HG02642 (cell line): Measurements from ENCODE around the gene DPP8.
"Not testable (repeated sequence)": the region's sequence is repeated elsewhere in the genome, so short reads cannot be mapped to it uniquely, and the experiment has no call there.

Experiments
- ATAC-seq: cut with Tn5 transposase; IDR thresholded peaks from one replicate; pipeline ENCODE4 v1.9.1; 2021; ENCODE audit warnings: mild to moderate bottlenecking; ENCODE audit not compliant: unreplicated experiment, poor library complexity

DPP8 gene

DNA sequence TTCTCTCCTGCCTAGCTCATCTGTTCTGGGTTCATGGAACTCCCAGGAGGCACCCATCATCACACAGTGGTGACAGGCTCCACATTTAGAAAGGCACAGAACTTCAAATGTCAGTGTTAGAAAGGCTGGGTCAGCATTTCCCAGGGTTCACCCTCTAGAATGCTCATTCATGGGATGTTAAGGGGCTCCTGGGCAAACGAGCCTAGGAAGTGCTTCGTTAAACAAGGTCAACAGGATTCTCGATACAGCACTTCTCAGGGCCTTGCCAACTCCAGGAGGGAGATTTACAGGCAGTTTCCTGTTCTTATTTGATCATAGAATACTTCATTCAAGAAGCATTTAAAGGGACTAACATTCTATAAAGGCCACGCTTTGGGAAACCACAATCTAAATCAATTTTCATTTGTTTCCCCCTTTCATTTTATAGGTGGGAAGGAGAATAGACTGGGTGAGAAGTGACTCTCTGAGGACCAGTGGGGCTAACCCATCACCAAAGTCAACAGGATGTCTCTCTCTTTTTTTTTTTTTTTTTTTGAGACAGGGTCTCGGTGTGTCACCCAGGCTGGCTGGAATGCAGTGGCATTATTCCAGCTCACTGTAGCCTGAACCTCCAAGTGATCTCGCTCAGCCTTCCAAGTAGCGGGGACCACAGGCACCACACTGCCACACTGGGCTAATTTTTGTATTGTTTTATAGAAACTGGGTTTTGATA lies 109.0 kb downstream of the DPP8 start:
- ATAC-seq = no peak

DNA sequence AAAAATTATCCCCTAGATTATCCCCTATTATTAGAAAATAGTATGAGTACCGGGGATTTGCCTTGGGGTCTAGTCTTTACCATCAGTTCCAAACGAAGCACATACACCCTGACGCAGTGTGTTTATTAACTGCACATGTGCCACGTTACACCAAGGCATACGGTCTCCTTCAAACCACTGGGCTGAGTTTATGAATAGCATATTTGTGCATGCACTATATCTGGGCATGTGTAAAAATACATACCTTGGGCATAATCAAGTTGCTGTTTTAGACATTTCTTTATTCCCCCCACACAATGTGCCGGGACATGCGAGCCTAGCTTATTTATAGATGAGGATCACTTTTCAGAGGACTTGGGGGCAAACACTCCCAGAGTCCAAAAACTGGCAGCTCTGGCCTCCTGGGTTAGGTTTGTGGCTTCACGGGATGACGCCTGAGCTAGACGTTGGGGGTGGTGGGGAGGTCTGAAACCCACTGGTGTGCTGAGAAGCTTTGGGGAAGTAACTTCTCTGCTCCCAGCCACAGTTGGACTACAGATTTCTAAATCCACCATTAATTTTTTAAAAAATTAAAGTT lies 111.0 kb downstream of the DPP8 start:
- no peak for ATAC-seq

DNA sequence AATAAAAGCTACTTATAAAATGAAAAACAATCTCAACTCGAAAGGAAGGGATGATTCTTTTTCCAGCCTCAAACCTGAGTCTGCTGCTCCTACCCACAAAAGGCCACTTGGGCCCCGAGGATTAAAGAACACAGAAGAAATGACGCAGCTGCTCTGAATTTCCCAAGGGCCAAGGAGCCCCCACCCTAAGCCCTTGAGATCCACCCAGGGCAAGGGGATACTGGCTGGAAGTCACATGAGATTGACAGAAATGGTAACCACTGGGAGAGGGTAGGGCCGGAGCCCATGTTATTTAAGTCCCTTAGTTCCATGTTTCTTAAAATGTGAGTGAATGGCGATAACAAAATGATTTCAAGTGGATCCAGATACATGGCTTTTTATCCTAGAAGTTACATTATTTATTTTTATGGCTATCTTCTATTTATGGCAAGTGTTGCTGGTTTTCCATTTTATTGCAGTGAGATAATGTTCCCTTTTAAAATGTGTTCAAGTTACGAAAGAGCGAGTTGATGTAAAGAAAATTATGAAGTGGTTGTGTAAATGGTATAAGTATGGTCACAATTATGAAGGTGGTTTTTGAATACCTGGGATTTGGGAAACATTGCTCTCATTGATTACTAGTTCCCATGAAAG lies 111.6 kb downstream of the DPP8 start:
- no peak for ATAC-seq

DNA sequence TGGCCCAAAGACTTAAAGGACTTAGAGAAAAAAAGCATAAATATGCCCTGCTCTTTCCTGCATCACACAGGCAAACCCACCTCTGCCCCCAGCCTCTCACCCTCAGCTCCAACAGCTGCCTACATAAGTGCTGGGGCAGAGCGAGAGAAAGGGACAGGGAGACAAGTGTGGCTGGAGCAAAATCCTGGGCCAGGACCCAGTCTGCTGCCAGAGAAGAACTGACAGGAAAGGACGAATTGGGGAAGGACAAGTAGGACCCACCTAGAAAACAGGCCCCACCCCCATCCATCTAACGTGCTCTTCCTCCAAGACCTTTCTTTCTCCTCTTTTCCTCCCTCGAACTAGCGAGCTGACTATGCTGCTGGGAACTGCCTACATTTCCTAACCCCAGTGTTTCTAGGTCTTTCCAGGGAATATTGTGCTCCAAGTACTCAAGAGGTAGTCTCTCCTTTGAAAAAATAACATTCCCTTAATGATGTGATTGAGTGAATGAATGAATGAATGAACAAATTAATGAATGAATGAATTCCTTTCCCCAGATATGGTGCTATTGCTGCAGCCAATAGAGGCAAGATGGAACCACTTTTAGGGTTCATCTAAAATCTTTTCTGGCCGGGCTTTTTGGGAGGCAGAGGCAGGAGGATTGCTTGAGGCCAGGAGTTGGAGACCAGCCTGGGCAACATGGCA lies 113.2 kb downstream of the DPP8 start:
- no peak for ATAC-seq

DNA sequence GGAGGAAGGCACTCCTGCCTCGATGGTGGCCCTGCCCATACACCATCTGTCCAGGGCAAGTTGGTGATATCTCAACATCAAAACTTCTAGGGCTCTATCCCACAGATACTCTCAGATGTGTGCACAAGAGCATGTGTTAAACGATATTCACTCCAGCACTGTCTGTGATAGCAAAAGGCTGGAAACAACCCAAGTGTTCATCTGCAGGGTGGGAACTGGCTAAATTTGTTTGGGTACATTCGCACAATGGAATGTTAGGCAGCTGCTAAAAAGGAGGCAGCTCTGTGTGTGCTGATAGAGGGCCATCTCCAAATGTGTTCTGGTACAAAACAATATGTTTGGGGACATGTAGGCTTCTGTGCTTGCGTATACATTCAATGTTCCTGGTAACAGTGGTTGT lies 114.5 kb downstream of the DPP8 start:
- no peak for ATAC-seq

DNA sequence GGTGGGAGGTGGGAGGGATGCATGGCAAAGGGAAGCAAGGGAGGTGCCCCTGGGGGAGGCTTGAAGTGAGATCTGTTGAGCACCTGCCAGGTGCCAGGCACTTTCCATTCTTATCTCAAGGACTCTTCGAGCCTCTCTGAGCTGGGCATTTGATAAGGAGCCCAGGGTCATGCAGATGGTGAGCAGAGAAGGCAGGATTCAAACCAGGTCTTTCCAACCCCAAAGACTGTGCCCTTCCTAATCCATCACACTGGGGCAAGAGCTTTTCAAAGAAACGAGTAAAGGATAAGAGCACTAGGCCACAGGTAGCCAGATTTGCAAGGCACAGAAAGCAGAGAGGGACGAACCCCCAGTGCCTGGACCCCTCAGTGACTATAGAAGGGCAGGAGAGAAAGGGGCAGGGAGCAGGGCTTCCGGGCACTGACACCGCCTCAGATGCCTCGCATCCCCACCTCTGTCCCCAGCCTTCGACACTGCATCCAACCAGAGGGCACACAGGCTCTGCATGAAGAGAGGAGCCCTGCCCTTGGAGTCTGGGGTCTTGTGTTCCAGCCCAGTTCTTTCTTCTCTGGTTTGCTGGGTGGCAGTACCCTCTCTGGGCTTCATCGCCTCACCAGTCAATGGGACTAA lies 115.8 kb downstream of the DPP8 start:
- ATAC-seq = no peak

DNA sequence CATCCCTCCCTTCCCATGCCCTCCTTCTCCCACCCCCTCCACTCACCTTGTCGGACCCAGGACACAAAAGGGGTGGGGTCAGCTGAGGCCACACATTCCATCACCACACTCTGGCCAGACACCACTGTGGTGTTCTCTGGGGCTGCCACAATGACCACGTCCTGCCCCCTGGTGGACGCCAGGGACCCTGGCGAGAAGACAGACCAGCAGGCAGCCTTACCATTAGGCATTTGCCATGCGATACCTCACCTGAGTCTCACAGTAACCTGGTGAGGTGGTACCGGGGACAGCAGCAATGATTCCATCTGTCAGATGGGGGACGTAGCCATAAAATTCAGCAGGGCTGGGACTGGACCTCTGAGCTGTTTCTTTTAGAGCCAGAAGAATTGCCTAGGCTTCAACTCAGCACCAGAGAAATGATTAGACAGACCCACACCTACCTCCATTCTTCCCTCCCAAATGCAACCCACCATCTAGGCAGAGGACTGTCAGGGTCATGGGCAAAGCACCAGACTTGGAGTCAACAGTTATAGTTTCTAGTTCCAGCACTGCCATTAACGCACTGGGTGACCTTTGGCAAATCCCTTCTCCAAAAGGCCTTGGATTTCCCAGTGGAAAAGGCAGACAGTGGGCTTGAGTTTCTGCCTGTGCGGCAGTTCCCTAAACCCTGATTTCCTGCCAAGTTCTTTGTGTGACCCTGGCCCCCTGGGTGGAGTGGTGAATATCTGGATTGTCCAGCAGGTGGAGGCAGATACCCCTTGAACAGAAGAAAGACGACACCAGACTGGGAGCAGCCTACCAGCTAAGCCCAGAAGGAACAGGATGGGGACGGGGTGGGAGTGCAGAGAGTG lies 116.5 kb downstream of the DPP8 start:
- ATAC-seq = no peak

DNA sequence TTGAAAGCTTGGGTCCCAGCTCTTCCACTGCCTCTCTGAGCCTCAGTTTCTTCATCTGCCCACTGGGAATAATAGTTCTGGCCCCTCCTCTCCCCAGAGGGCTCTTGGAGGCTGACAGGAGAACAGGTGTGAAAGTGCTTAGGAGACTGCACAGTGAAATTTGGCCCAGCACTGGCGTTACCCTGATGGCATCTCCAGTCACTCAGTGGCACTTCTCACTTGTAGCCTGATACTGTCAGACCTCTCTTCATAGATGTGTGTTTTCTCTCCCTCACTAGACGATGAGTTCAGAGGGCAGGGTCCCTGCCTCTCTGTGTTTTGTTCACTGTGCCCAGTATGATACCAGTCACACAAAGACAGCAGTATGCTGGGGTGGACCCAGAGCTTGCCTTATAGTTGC lies 117.5 kb downstream of the DPP8 start:
- ATAC-seq = no peak

DNA sequence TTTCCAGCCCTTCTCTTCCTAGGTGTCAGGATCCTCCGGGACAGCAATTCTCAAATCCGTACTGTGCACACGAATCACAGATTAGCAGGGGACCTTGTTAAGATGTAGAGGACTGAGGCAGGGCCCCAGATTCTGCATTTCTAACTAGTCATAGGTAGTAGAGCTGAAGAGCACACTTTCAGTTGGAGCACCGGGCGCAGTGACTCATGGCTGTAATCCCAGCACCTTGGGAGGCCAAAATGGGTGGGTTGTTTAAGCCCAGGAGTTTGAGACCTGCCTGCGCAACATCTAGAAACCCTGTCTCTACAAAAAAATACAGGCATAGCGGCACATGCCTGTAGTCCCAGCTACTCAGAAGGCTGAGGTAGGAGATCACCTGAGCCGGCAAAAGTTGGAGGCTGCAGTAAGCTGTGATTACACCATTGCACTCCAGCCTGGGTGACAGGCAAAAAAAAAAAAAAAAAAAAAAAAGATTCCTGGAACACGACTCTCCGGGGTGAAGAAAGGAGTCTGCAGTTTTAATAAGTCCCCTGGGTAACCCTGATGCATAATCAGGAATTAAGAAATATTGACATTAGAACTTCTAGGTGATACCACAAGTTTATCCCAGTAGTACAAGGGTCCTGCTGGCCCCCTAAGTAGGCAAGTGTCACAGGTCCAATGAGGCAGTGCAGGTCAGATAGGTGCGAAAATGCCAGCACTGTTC lies 118.3 kb downstream of the DPP8 start:
- ATAC-seq = no peak

DNA sequence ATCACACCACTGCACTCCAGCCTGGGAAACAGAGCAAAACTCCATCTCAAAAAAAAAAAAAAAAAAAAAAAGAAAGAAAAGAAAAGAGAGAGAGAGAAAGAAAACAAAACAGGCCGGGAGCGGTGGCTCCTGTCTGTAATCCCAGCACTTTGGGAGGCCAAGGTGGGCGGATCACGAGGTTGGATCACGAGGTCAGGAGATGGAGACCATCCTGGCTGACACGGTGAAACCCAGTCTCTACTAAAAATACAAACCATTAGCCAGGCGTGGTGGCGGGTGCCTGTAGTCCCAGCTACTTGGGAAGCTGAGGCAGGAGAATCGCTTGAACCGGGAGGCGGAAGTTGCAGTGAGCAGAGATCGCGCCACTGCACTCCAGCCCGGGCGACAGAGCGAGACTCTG lies 119.0 kb downstream of the DPP8 start:
- ATAC-seq = not testable (repeated sequence)

DNA sequence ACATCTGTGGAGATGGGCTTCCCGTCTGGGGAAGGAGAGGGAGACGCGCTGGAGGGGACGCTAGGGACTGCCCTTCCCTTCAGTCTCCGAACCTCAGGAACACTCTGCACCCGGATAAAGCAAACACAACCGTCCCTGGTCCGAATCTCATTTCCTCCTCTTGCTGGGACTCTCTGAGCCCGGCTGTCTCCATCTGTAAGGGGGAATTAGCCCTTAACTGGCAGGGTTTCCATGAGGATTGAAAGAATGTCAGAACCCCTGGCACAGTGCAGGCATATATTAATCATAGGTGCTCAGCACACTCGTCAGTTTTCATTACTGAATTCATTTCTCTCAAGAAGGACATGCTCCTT lies 120.5 kb downstream of the DPP8 start:
- ATAC-seq = no peak

DNA sequence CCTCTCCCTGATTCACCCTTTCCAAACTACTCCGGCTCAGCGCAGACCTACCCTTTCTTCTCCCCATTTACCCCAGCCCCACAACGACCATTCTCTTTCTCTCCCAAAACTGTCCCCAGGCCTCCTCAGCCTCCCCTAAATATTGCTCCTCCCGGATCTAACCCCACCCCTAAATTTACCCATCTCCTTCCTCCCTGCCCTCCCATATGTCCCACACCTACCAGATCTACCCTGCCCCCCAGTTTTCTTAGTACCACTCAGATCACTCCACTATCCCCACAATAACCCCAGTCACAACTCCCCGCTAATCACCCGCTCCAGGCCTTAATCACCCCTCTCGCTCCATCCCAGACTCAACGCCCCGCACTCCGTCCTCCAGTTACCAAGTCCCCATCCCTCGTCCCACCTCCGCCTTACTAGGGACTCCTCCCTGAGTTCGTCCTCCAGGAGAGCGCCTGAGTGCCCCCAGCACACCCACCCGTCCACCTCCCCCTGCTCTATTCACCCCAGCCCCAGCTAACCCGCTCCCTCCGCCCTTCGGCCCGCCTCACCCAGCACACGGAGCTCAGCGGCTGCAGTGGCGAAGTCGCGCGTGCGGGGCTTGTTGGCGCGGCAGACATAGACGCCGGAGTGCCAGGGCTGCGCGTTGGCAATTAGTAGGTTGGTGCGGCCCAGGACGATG lies 121.1 kb downstream of the DPP8 start:
- ATAC-seq = no peak

DNA sequence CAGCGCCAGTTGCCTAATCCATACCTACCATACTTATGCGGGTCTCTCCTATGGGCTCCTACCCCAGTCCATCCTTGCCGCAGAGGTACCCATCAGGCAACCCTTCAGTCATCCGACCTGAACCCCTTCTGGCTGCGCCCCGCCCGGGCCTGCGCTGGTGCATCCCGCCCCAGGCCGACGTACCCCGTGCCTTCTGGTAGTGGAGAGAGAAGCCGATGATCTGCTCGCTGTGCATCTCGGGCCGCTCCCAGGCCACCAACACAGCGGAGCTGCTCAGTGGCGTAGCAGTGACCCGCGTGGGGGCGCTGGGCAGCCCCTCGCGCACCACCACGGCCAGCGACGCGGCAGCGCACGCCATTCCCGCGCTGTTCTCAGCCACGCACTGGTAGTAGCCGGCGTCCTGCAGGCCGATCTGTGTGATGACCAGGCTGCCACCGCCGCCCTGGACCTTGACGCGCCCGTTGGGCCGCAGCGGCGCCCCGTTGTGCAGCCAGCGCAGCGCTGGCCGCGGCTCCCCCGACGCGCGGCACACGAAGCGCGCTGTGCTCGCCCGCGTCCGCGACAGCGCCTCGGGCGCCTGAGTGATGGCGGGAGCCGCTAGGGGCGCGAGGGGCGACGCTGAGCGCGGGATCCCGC lies 121.8 kb downstream of the DPP8 start:
- no peak for ATAC-seq

DNA sequence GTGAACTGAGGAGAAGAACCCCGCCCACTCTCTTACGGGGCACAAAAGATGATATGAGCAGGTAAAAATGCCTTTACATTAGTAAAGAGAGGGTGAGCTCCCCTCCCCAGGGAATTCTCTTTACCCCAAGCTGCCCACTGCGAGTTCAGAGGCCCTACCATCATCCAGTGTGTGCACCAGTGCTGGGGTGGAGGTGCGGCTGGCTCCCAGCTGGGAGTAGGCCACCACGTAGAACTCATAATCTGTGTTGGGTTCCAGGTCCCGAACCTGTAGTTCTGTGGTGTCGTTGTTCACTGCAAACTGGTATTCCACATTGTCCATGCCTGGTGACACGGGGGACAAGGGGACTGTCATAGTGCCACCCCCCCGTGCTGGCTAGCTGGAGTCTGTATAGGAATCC lies 122.6 kb downstream of the DPP8 start:
- no peak for ATAC-seq

DNA sequence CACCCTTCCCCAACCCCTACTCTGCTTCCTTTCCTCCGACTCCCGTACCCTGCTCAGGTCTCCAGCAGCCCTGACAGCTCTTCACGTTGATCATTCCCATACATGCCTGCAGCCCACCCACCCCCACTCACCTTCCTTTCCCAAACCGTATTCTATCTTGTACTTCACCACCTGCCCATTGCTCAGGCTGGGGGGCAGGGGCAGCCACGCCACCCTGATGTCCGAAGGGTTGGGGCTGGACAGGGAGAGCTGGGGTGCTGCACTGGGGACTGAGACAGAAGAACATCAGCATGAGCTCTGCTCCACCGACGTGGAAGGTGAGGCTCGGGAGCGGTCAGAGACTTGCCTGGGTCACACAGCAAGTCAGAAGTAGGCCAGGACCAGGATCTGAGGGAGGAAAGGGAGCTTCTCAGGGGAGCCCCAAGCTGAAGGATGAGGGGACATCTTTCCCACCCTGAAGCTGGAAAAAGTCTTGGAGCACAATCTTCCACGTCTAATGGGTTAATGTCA lies 123.2 kb downstream of the DPP8 start:
- no peak for ATAC-seq

DNA sequence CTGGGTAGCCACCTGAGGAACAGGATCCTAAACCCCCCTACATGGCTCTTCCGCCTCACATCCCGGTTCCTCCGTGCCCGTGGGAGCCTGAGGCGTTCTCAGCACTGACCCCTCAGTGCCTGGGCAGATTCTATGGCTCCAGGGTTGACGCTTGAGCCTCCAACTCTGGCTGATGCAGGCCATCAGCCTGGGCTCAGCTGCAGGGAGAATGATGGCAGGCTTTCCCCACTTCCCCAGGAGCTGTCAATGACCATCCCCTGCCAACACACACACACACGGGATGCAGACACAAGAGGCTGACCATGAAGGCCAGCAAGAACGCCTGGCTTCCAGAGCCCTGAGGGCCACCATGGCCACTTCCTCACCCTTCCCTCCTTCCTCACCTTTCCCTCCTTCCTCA lies 123.9 kb downstream of the DPP8 start:
- ATAC-seq = no peak

DNA sequence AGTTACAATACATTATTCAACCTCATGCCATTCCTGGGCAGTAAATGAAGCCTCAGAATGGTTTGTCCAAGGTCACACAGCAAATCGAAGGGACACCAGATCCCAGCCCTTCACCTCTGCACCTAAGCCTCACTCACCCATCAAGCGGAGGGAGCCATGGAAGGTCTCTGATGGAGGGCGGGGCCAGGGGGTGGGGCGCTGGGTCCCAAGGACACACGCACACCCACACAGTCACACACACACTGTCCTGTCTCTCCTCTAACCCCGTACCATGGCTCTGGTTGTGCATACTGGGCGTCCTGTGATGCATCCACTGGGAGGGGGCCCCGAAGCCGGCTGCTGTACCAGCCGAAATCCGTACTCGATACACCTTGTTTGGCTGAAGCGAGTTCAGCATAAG lies 124.4 kb downstream of the DPP8 start:
- ATAC-seq = no peak
